Posterior cingulate gyrus (tissue), 11 donors: ENCODE results near the gene DISC1.
"Not testable (repeated sequence)": the region's sequence is repeated elsewhere in the genome, so short reads cannot be mapped to it uniquely, and the experiment has no call there.

ENCODE experiments used
- DNase-seq, 10 donors: peaks; one replicate each; pipeline versions ENCODE4 v3.0.0 to v3.0.0-alpha.2; 2020 to 2021; ENCODE audit warnings: mixed read lengths in 3 of 10
- intact Hi-C: fragments of 100-400 bp; cut with DNase I; formaldehyde crosslinking; loops from one replicate; pipeline ENCODE4 v1.15.1; 2023

The DISC1 gene

GRCh38 chr1:231666220-231666936 lies 39.8 kb downstream of the DISC1 start:
- no peak for DNase-seq
- intact Hi-C loops, result no loop called here

GRCh38 chr1:231666937-231667608 lies 40.5 kb downstream of the DISC1 start:
- intact Hi-C loops, result no loop called here
- no peak for DNase-seq

GRCh38 chr1:231667896-231668506 lies 41.4 kb downstream of the DISC1 start:
- intact Hi-C loops, result no loop called here
- no peak for DNase-seq

- intact Hi-C loops, result no loop called here
- DNase-seq, result no peak
Measured at GRCh38 chr1:231668826-231669225, 42.2 kb downstream of the DISC1 start.

- DNase-seq, intact Hi-C loops: not testable (repeated sequence)
Measured at GRCh38 chr1:231669864-231670621, 43.5 kb downstream of the DISC1 start.

GRCh38 chr1:231670755-231671154 lies 44.2 kb downstream of the DISC1 start:
- intact Hi-C loops, result no loop called here
- DNase-seq, result no peak

GRCh38 chr1:231674575-231674974 lies 48.0 kb downstream of the DISC1 start:
- intact Hi-C loops, result no loop called here

GRCh38 chr1:231676487-231676886 lies 49.9 kb downstream of the DISC1 start:
- intact Hi-C loops, result no loop called here
- DNase-seq, result no peak

More at GRCh38 chr1:231674575-231674974, 48.0 kb downstream of the DISC1 start:
- DNase-seq, result no peak

GRCh38 chr1:231677442-231677841 lies 50.9 kb downstream of the DISC1 start:
- intact Hi-C loops, result no loop called here
- DNase-seq, result no peak

GRCh38 chr1:231678011-231678432 lies 51.4 kb downstream of the DISC1 start:
- intact Hi-C loops, result no loop called here
- DNase-seq, result no peak

GRCh38 chr1:231679109-231679508 lies 52.5 kb downstream of the DISC1 start:
- intact Hi-C loops, result no loop called here
- DNase-seq, result no peak

GRCh38 chr1:231681006-231681405 lies 54.4 kb downstream of the DISC1 start:
- intact Hi-C loops, result no loop called here
- DNase-seq, result no peak

GRCh38 chr1:231682779-231683178 lies 56.2 kb downstream of the DISC1 start:
- DNase-seq, result no peak
- intact Hi-C loops, result no loop called here

- intact Hi-C loops, result no loop called here
- DNase-seq, result peak in 1 of 10 donors; percentile 52
Measured at GRCh38 chr1:231683439-231684165, 57.0 kb downstream of the DISC1 start.

- DNase-seq, result no peak
- intact Hi-C loops, result no loop called here
Measured at GRCh38 chr1:231684356-231685244, 58.0 kb downstream of the DISC1 start.

GRCh38 chr1:231686384-231686783 lies 59.8 kb downstream of the DISC1 start:
- no peak for DNase-seq
- intact Hi-C loops, result no loop called here

GRCh38 chr1:231688989-231689388 lies 62.4 kb downstream of the DISC1 start:
- no peak for DNase-seq
- intact Hi-C loops, result no loop called here

GRCh38 chr1:231690059-231690458 lies 63.5 kb downstream of the DISC1 start:
- intact Hi-C loops, result loop anchor here (10.0 kb wide), 1 partner anchor 65 kb away; the partner anchor contains the start of gene DISC1
- peak in 1 of 10 donors; percentile 80 for DNase-seq
